Ovary (tissue), 9 donors: ENCODE results near the gene CFAP141. TPM values are rescaled to one million over a fixed set of nuclear protein-coding genes. Genes with fewer than 3 reads are reported as not detected.
A peak's percentile ranks its signal among the peaks of the same experiment; 100 is the strongest.

Source experiments
- DNase-seq, 5 donors: peaks; one replicate each; pipeline ENCODE4 v3.0.0-alpha.2; 2019 to 2020
- H3K27ac ChIP-seq, 2 donors: fragments of 200-600 bp; one replicate each; pipeline versions ENCODE4 v1.5.1 to v1.8.0; 2019 to 2022
- H3K27me3 ChIP-seq: fragments of 200-600 bp; one replicate; pipeline ENCODE4 v1.8.0; 2022
- H3K36me3 ChIP-seq: fragments of 200-600 bp; sonication (generic); one replicate; pipeline ENCODE4 v1.5.1; 2019
- H3K4me1 ChIP-seq: one replicate; pipeline ENCODE4 v1.8.1; 2013; ENCODE audit warnings: mild to moderate bottlenecking, moderate library complexity; ENCODE audit not compliant: insufficient read depth
- H3K4me3 ChIP-seq: fragments of 200-600 bp; sonication (generic); one replicate; pipeline ENCODE4 v1.5.1; 2017
- H3K9me3 ChIP-seq, 2 donors: fragments of 200-600 bp in 1 of 2; sonication (generic) in 1 of 2; one replicate each; pipeline versions ENCODE4 v1.5.1 to v1.8.1; 2013 to 2019; ENCODE audit warnings: mild to moderate bottlenecking in 1 of 2, moderate library complexity in 1 of 2
- EP300 ChIP-seq: sonication (generic); formaldehyde crosslinking; IDR thresholded peaks from one replicate; pipeline ENCODE4 v1.6.1; 2017; ENCODE audit warnings: antibody characterized with exemption
- POLR2A ChIP-seq: fragments of 450-650 bp; IDR thresholded peaks from one replicate; pipeline ENCODE4 v1.6.1; 2017; ENCODE audit warnings: antibody characterized with exemption, mild to moderate bottlenecking, moderate library complexity
- WGBS, 3 donors: extraction: QIAGEN DNeasy Blood & Tissue Kit in 1 of 3; methylation state at CpG; one replicate each; pipeline versions ENCODE4 v1.1.5 to v1.1.7; 2013 to 2017; 5-methylcytosine and 5-hydroxymethylcytosine counted together
- intact Hi-C, 4 donors: fragments of 100-400 bp; cut with DNase I; formaldehyde crosslinking; loops; one replicate each; pipeline versions ENCODE4 v1.11.0 to v1.15.1; 2022 to 2023
- polyA plus RNA-seq, 2 donors: library from polyadenylated mRNA; stranded (reverse); fragments of 200-250 nt in 1 of 2; fragments of 350-450 nt in 1 of 2; fragmentation: Illumina TruSeq in 1 of 2; extraction: RNeasy Lipid Tissue Mini Kit (QIAGEN cat#74804) in 1 of 2; gene quantifications; one replicate each; pipeline ENCODE4 v1.2.3, GENCODE V29; 2013 to 2014
- total RNA-seq, 7 donors: library from RNA; depleted of rRNA in 2 of 7; stranded (reverse); fragments of >200 nt in 2 of 7; fragmentation: NEBNext Ultra II Directional in 3 of 7; extraction: Animal tissue kit (Norgen Biotek cat#: 25700) in 3 of 7; gene quantifications; one replicate each; pipeline versions ENCODE4 v1.1.0 to v1.2.4, GENCODE V29; 2016 to 2023
- TF ChIP-seq, protein P1 (sequence below), 3 donors: fragments of 450-650 bp in 2 of 3; fragments of 200-600 bp in 1 of 3; IDR thresholded peaks; one replicate each; pipeline versions ENCODE4 v1.5.1 to v1.8.0; 2016 to 2022; ENCODE audit warnings: antibody characterized with exemption in 3 of 3, mild to moderate bottlenecking in 1 of 3
- donor health status: DM: no; HTN: no; CAD: no; lungs with moderate emphysema.
- donor health status: DM: no; HTN: no; CAD: no.
- donor health status: Bipolar disorder and iron deficiency.
- donor health status: DM: yes; HTN: yes; CAD: no.
- donor health status: DM: no; HTN: no; CAD: no.
- donor health status: DM: yes; HTN: yes; CAD: no.

CFAP141 gene
- total and polyA plus RNA-seq, 9 donors, result 2.4 TPM; not detected in 8

GRCh38 chr1:154225370-154225769 lies 19.2 kb upstream of the CFAP141 start:
- no peaks in the 10 kb centered on the region for H3K27me3 ChIP-seq
- 90 to 95% (median 93%) methylated on average over 2 of the region's 2 CpGs for WGBS, 3 donors
- no peak overlapping the region for H3K4me3 ChIP-seq
- no peak for TF ChIP-seq EP300
- TF ChIP-seq, protein P1, sequence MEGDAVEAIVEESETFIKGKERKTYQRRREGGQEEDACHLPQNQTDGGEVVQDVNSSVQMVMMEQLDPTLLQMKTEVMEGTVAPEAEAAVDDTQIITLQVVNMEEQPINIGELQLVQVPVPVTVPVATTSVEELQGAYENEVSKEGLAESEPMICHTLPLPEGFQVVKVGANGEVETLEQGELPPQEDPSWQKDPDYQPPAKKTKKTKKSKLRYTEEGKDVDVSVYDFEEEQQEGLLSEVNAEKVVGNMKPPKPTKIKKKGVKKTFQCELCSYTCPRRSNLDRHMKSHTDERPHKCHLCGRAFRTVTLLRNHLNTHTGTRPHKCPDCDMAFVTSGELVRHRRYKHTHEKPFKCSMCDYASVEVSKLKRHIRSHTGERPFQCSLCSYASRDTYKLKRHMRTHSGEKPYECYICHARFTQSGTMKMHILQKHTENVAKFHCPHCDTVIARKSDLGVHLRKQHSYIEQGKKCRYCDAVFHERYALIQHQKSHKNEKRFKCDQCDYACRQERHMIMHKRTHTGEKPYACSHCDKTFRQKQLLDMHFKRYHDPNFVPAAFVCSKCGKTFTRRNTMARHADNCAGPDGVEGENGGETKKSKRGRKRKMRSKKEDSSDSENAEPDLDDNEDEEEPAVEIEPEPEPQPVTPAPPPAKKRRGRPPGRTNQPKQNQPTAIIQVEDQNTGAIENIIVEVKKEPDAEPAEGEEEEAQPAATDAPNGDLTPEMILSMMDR (IDR thresholded peaks at IDR 0.05), result no peak
- no peak for TF ChIP-seq POLR2A
- no peak for DNase-seq
- H3K4me1 ChIP-seq, result no peaks in the 10 kb centered on the region
- no peaks in the 10 kb centered on the region for H3K36me3 ChIP-seq
- H3K27ac ChIP-seq, result no peak overlapping the region
- no peaks in the 10 kb centered on the region for H3K9me3 ChIP-seq
- intact Hi-C loops, result no loop called here

DNA sequence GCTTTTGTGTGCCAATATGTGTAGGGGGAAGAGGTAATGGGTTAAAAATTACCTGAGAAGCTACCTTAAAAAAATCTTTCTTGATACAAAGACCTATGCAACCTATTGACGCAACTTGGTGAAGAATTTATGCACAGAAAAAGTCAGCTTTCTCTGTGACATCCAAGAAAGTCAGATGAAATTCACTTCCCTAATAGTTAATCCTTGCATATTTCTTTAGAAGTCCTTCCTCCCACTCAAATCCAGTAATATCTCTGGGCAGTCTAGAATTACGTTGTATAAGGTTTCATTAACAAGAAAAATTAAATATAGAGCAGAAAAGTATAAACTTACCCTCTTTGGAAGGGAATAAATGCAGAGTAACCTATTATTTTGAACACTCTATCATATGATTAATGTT lies 17.5 kb upstream of the CFAP141 start:
- Histone ChIP-seq H3K4me1 (peaks cover 3% of the 10 kb centered on the region), H3K36me3 (no peaks in the 10 kb centered on the region), H3K4me3 (no peak overlapping the region), H3K27ac (no peak overlapping the region), H3K9me3 (no peaks in the 10 kb centered on the region), H3K27me3 (no peaks in the 10 kb centered on the region)
- no peak for DNase-seq
- 19 to 30% (median 26%) methylated on average over 2 of the region's 2 CpGs for WGBS, 3 donors
- intact Hi-C loops, result no loop called here
- no peak for TF ChIP-seq EP300
- TF ChIP-seq, protein P1 (IDR thresholded peaks at IDR 0.05), result no peak
- no peak for TF ChIP-seq POLR2A

- Histone ChIP-seq H3K4me1 (peaks cover 3% of the 10 kb centered on the region), H3K27me3 (no peaks in the 10 kb centered on the region), H3K27ac (no peak overlapping the region), H3K9me3 (no peaks in the 10 kb centered on the region), H3K36me3 (no peaks in the 10 kb centered on the region), H3K4me3 (no peak overlapping the region)
- intact Hi-C loops, result no loop called here
- no peak for DNase-seq
- WGBS, 3 donors, result 64 to 82% (median 77%) methylated on average over 1 of the region's 1 CpG
- TF ChIP-seq POLR2A, result no peak
Measured at GRCh38 chr1:154222918-154223317, 16.8 kb upstream of the CFAP141 start.

- Histone ChIP-seq H3K27ac (peak overlapping the region in 1 of 2 donors; percentile 96), H3K4me1 (peaks cover 3% of the 10 kb centered on the region), H3K27me3 (no peaks in the 10 kb centered on the region), H3K4me3 (no peak overlapping the region), H3K9me3 (no peaks in the 10 kb centered on the region), H3K36me3 (no peaks in the 10 kb centered on the region)
- TF ChIP-seq POLR2A, result no peak
- TF ChIP-seq, protein P1 (IDR thresholded peaks at IDR 0.05), result no peak
- TF ChIP-seq EP300, result no peak
- intact Hi-C loops, result no loop called here
- WGBS, 3 donors, result 62 to 95% (median 76%) methylated on average over 1 of the region's 1 CpG
- DNase-seq, result no peak
Measured at GRCh38 chr1:154222518-154222917, 16.4 kb upstream of the CFAP141 start.

GRCh38 chr1:154221278-154222001 lies 15.3 kb upstream of the CFAP141 start:
- Histone ChIP-seq H3K4me1 (peaks cover 3% of the 10 kb centered on the region), H3K27ac (peak overlapping the region; percentile 96 to 97), H3K9me3 (no peaks in the 10 kb centered on the region), H3K27me3 (no peaks in the 10 kb centered on the region), H3K36me3 (no peaks in the 10 kb centered on the region), H3K4me3 (peak overlapping the region; percentile 93)
- intact Hi-C loops, result no loop called here
- no peak for TF ChIP-seq POLR2A
- DNase-seq, result peak in 4 of 5 donors; percentile 63 to 79 (median 73)
- 0 to 1% (median 0%) methylated on average over 15 to 28 of the region's 28 CpGs for WGBS, 3 donors
